GM18498 (cell line): ENCODE data around the gene ARPC1B.
"Not testable (repeated sequence)": the region's sequence is repeated elsewhere in the genome, so short reads cannot be mapped to it uniquely, and the experiment has no call there.

ENCODE experiments used
- ATAC-seq: cut with Tn5 transposase; IDR thresholded peaks from one replicate; pipeline ENCODE4 v1.9.1; 2021; ENCODE audit warnings: mild to moderate bottlenecking, moderate library complexity; ENCODE audit not compliant: unreplicated experiment

Gene ARPC1B

GRCh38 chr7:99366646-99367045 is 7.9 kb upstream of the ARPC1B start:
- ATAC-seq: no peak

- no peak for ATAC-seq
Measured at GRCh38 chr7:99368750-99369389, 5.7 kb upstream of the ARPC1B start.

GRCh38 chr7:99369767-99370391 is 4.7 kb upstream of the ARPC1B start:
- ATAC-seq: no peak

- ATAC-seq: no peak
Measured at GRCh38 chr7:99371376-99371920, 3.1 kb upstream of the ARPC1B start.

GRCh38 chr7:99372275-99373090 is 2.0 kb upstream of the ARPC1B start:
- ATAC-seq: no peak

- no peak for ATAC-seq
Measured at GRCh38 chr7:99373091-99374066, 1.2 kb upstream of the ARPC1B start.

GRCh38 chr7:99375070-99375807 is 709 bp downstream of the ARPC1B start:
- peak; percentile 46 for ATAC-seq

- no peak for ATAC-seq
Measured at GRCh38 chr7:99379043-99379577, 4.6 kb downstream of the ARPC1B start.

- not testable (repeated sequence) for ATAC-seq
Measured at GRCh38 chr7:99379693-99380031, 5.1 kb downstream of the ARPC1B start.

- peak; percentile 38 for ATAC-seq
Measured at GRCh38 chr7:99380032-99380822, 5.7 kb downstream of the ARPC1B start.

GRCh38 chr7:99380823-99381663 is 6.5 kb downstream of the ARPC1B start:
- ATAC-seq: peak; percentile 78

GRCh38 chr7:99381664-99382075 is 7.1 kb downstream of the ARPC1B start:
- no peak for ATAC-seq

GRCh38 chr7:99383203-99383602 is 8.7 kb downstream of the ARPC1B start:
- ATAC-seq: no peak

- no peak for ATAC-seq
Measured at GRCh38 chr7:99383791-99384370, 9.4 kb downstream of the ARPC1B start.

- ATAC-seq: no peak
Measured at GRCh38 chr7:99384523-99384922, 10.0 kb downstream of the ARPC1B start.

GRCh38 chr7:99385564-99385963 is 11.0 kb downstream of the ARPC1B start:
- no peak for ATAC-seq

GRCh38 chr7:99386584-99387238 is 12.2 kb downstream of the ARPC1B start:
- ATAC-seq: no peak
